PC-3 (cell line): ENCODE measurements around the gene UMAD1. TPM values are rescaled to one million over a fixed set of nuclear protein-coding genes. Genes with fewer than 3 reads are reported as not detected.

ENCODE experiments used
- ATAC-seq: fragments of 200-7000 bp; cut with Tn5 transposase; 2 replicates; pipeline ENCODE4 v1.9.1; 2020; ENCODE audit warnings: mild to moderate bottlenecking, moderate library complexity
- Bru-seq: library from RNA; stranded (reverse); fragments of 400-500 nt; gene quantifications from one replicate; lab custom pipeline; 2021; lab: Mats Ljungman, UMichigan
- BruChase-seq, 2 experiments: library from RNA; stranded (reverse); fragments of 400-500 nt; gene quantifications; one replicate each; lab custom pipeline; 2021; lab: Mats Ljungman, UMichigan
- BruUV-seq: library from RNA; stranded (reverse); fragments of 400-500 nt; replicated peaks from 2 replicates; lab custom pipeline; 2021; lab: Mats Ljungman, UMichigan
- CTCF ChIA-PET: fragments of 300-600 bp; sonication (Branson Sonifier 250); formaldehyde crosslinking; loops from one replicate; lab custom pipeline; 2022; ENCODE audit warnings: antibody characterized with exemption; lab: Charles Lee
- POLR2A ChIA-PET: fragments of 300-600 bp; sonication (Branson Sonifier 250); formaldehyde crosslinking; loops from one replicate; lab custom pipeline; 2022; ENCODE audit warnings: antibody characterized with exemption; ENCODE audit not compliant: unreplicated experiment; lab: Charles Lee
- DNase-seq: peaks from one replicate; pipeline ENCODE4 v3.0.0-alpha.2; 2015
- H2AFZ ChIP-seq: fragments of 300-600 bp; sonication (generic); 2 replicates; pipeline ENCODE4 v1.6.0; 2016; ENCODE audit warnings: antibody characterized with exemption, low read length
- H3F3A ChIP-seq: fragments of 300-600 bp; sonication (generic); one replicate; pipeline ENCODE4 v1.6.0; 2017; ENCODE audit warnings: antibody characterized with exemption, low read length, control low read depth, mild to moderate bottlenecking; ENCODE audit not compliant: unreplicated experiment
- H3K27ac ChIP-seq: fragments of 300-600 bp; sonication (generic); 2 replicates; pipeline ENCODE4 v1.5.1; 2016; ENCODE audit warnings: mild to moderate bottlenecking, low read length
- H3K27me3 ChIP-seq: fragments of 300-600 bp; sonication (generic); 2 replicates; pipeline ENCODE4 v1.6.1; 2016; ENCODE audit warnings: low read length, mixed read lengths
- H3K36me3 ChIP-seq: fragments of 300-600 bp; sonication (generic); 2 replicates; pipeline ENCODE4 v1.6.1; 2016; ENCODE audit warnings: low read depth, mixed run types, low read length, mixed read lengths
- H3K4me1 ChIP-seq: fragments of 300-600 bp; sonication (generic); 2 replicates; pipeline ENCODE4 v1.5.1; 2016; ENCODE audit warnings: low read length; ENCODE audit not compliant: insufficient read depth
- H3K4me2 ChIP-seq: fragments of 300-600 bp; sonication (generic); 2 replicates; pipeline ENCODE4 v1.6.0; 2016; ENCODE audit warnings: low read length
- H3K4me3 ChIP-seq: fragments of 300-600 bp; sonication (generic); 2 replicates; pipeline ENCODE4 v1.5.1; 2016; ENCODE audit warnings: mild to moderate bottlenecking, low read length, mixed read lengths
- H3K79me2 ChIP-seq: fragments of 300-600 bp; sonication (generic); 2 replicates; pipeline ENCODE4 v1.6.1; 2017; ENCODE audit warnings: low read length, mixed read lengths
- H3K9ac ChIP-seq: fragments of 300-600 bp; sonication (generic); 2 replicates; pipeline ENCODE4 v1.6.0; 2016; ENCODE audit warnings: mild to moderate bottlenecking, low read length
- H3K9me2 ChIP-seq: fragments of 300-600 bp; sonication (generic); replicated peaks from 2 replicates; pipeline ENCODE4 v1.6.1; 2016; ENCODE audit warnings: mixed run types, low read length, mixed read lengths
- H3K9me3 ChIP-seq: fragments of 300-600 bp; sonication (generic); 2 replicates; pipeline ENCODE4 v1.6.1; 2016; ENCODE audit warnings: low read length, mixed read lengths
- H4K20me1 ChIP-seq: fragments of 300-600 bp; sonication (generic); 2 replicates; pipeline ENCODE4 v1.6.1; 2016; ENCODE audit warnings: low read length, mixed read lengths
- CTCF ChIP-seq: fragments of 300-600 bp; sonication (generic); conservative IDR thresholded peaks from 2 replicates; pipeline ENCODE4 v1.5.1; 2017; ENCODE audit warnings: antibody characterized with exemption, low read depth, mild to moderate bottlenecking, low read length
- EZH2 ChIP-seq: fragments of 300-600 bp; sonication (generic); IDR thresholded peaks from one replicate; pipeline ENCODE4 v1.6.1; 2017; ENCODE audit warnings: antibody characterized with exemption, mild to moderate bottlenecking, low read length; ENCODE audit not compliant: unreplicated experiment
- EZH2phosphoT487 ChIP-seq: fragments of 300-600 bp; sonication (generic); IDR thresholded peaks from 2 replicates; pipeline ENCODE4 v1.6.1; 2018; ENCODE audit warnings: mild to moderate bottlenecking, antibody characterized with exemption, low read length, borderline replicate concordance
- intact Hi-C: fragments of 100-400 bp; cut with micrococcal nuclease; formaldehyde crosslinking; loops from 2 replicates; pipeline ENCODE4 v1.9.0; 2023
- long read RNA-seq: library from polyadenylated mRNA; unstranded; transcript quantifications from one replicate; pipeline ENCODE4 v2.0.0, GENCODE V29; 2021; ENCODE audit not compliant: unreplicated experiment
- total RNA-seq: library from RNA; depleted of rRNA; stranded (reverse); fragments of >200 nt; gene quantifications from 2 replicates; pipeline ENCODE4 v1.2.3, GENCODE V29; 2014; rRNA removed

Gene UMAD1
- total RNA-seq = 6.0 and 8.9 TPM in 2 replicates
- Bru-seq, nascent RNA = percentile 80 among the genes with signal in this experiment
- BruChase-seq, experiment 1, labeled RNA remaining after a 6-hour chase = percentile 96 among the genes with signal in this experiment
- percentile 93 among the genes with signal in this experiment for BruChase-seq, experiment 2, labeled RNA remaining after a 2-hour chase
- long read RNA-seq, partial matches to known transcripts = 17 of 114 reads
- long read RNA-seq, other reads (novel, unspliced or antisense) = 94 of 114 reads

- ATAC-seq = peak; percentile 96
- no peaks in the 10 kb centered on the region for H3F3A ChIP-seq
- no peaks in the 10 kb centered on the region for H3K36me3 ChIP-seq
- H2AFZ ChIP-seq = peak within 1 kb of the TSS; percentile 86
- peak within 1 kb of the TSS; percentile 83 for H3K9ac ChIP-seq
- peak within 1 kb of the TSS; percentile 92 for H3K4me2 ChIP-seq
- peaks cover 20% of the 10 kb centered on the region; the same call in 1 of the 2 replicates for H3K4me1 ChIP-seq
- CTCF ChIA-PET = interaction anchor here (0.6 kb wide), 1 partner anchor 550 kb away, joined by 3 read pairs; no protein-coding TSS in a partner anchor
- peak; percentile 99 for DNase-seq
- no peaks in the 10 kb centered on the region for H3K9me2 ChIP-seq
- H4K20me1 ChIP-seq = no peaks in the 10 kb centered on the region
- H3K27me3 ChIP-seq = no peaks in the 10 kb centered on the region
- intact Hi-C loops = loop anchor here (1.0 to 5.0 kb wide), 7 partner anchors 40 to 357 kb away; partner anchors contain the start of genes GLCCI1 and MIOS
- POLR2A ChIA-PET = interaction anchor here (0.6 to 1.0 kb wide), 5 partner anchors 56 to 544 kb away, joined by 3 to 6 read pairs (median 4); no protein-coding TSS in a partner anchor
- H3K9me3 ChIP-seq = no peaks in the 10 kb centered on the region
- TF ChIP-seq EZH2phosphoT487 = no peak
- TF ChIP-seq CTCF = no peak
- TF ChIP-seq EZH2 = no peak
- peaks cover 49% of the 10 kb centered on the region for H3K79me2 ChIP-seq
- no TSS peak for BruUV-seq
- H3K27ac ChIP-seq = peak within 1 kb of the TSS; percentile 50
- peak within 1 kb of the TSS; percentile 83 for H3K4me3 ChIP-seq
Measured at GRCh38 chr7:7640221-7641128, at the start of gene UMAD1. UMAD1 (plus strand) TSS chr7:7640752; CDS start chr7:7673372, 32,620 bp downstream.

DNA sequence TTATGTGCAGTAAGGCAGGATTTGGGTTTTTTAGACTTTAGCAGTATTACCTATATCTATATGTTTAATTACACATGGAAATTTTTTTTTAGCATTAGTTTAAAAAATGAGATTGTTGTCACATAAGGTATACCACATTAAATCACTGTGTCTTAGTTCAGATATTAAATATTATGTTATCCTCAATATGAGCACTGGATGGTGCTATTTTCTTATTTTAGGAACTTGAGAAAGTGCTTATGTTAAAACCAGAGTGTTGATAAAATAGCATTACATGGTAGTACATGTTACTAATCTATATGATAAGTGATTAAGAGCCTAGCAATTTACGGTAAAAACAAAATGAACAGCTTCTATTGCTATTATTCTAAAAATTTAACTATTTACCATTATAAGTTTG lies 45.1 kb upstream of the UMAD1 start:
- ATAC-seq (peak; percentile 61), DNase-seq (peak; percentile 62)
- intact Hi-C loops = loop anchor here (1.0 to 10.0 kb wide), 7 partner anchors 85 to 701 kb away; no protein-coding TSS in a partner anchor
- POLR2A ChIA-PET = no interaction called here
- Histone ChIP-seq H3K9me3 (no peaks in the 10 kb centered on the region), H3K9me2 (no peaks in the 10 kb centered on the region), H3K27ac (no peak overlapping the region), H2AFZ (no peak overlapping the region), H3K79me2 (no peaks in the 10 kb centered on the region), H3K36me3 (peaks cover 7% of the 10 kb centered on the region; the same call in 1 of the 2 replicates), H3K4me1 (no peaks in the 10 kb centered on the region), H3F3A (no peaks in the 10 kb centered on the region), H3K4me2 (no peak overlapping the region), H3K27me3 (no peaks in the 10 kb centered on the region), H3K4me3 (no peak overlapping the region), H4K20me1 (no peaks in the 10 kb centered on the region), H3K9ac (no peak overlapping the region)
- TF ChIP-seq EZH2 (no peak), CTCF (peak; percentile 63)
- CTCF ChIA-PET = no interaction called here
- BruUV-seq = no TSS peak
